Erythroblast (primary cell): ENCODE data around the gene DENR.

Experiments used
- GATA1 ChIP-seq: IDR thresholded peaks from 2 replicates; pipeline ENCODE4 v1.6.1; 2011; ENCODE audit warnings: low read depth, mild to moderate bottlenecking, control low read depth, low read length, moderate library complexity
- POLR2A ChIP-seq: IDR thresholded peaks from 2 replicates; pipeline ENCODE4 v1.6.1; 2011; ENCODE audit warnings: mild to moderate bottlenecking, low read length

DNA sequence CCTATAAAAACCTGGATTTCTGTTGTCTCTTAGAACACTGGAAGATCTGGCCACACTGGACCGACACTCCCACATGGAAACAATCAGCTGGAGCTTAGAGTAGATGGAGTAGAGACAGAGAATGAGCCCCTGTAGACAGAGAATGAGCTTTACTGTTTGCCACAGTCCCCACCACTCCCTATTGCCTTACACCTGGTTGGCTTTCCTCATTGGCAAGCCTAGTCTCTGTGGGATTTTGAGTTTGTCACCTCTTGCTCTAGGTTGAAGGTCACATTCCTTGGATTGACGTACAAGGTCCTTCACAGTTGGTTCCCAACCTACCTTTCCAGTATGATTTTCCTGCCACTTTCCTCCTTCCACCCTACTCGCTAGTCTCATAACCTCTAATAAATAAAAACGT is 20.0 kb upstream of the DENR start:
- TF ChIP-seq POLR2A (no peak), GATA1 (no peak)
